H9 (cell line): Measurements from ENCODE around the gene ZNF446. TPM values are rescaled to one million over a fixed set of nuclear protein-coding genes. Genes with fewer than 3 reads are reported as not detected.

Source experiments
- DNase-seq: peaks from one replicate; pipeline ENCODE4 v3.0.0-alpha.2; 2017
- H2AFZ ChIP-seq: one replicate; pipeline ENCODE4 v1.6.1; 2013; ENCODE audit warnings: mild to moderate bottlenecking, low read length, control low read depth, moderate library complexity
- H2AK5ac ChIP-seq: 2 replicates; pipeline ENCODE4 v1.6.1; 2013; ENCODE audit warnings: low read length, control low read depth, mixed read lengths; ENCODE audit not compliant: insufficient read length
- H2BK120ac ChIP-seq: one replicate; pipeline ENCODE4 v1.6.1; 2013; ENCODE audit warnings: low read depth, mild to moderate bottlenecking, low read length, control low read depth, inconsistent platforms; ENCODE audit not compliant: poor library complexity, severe bottlenecking
- H2BK12ac ChIP-seq: 2 replicates; pipeline ENCODE4 v1.6.1; 2013; ENCODE audit warnings: low read length, control low read depth, mixed read lengths, low read depth; ENCODE audit not compliant: insufficient read length
- H2BK15ac ChIP-seq: 2 replicates; pipeline ENCODE4 v1.6.1; 2013; ENCODE audit warnings: low read depth, low read length, control low read depth
- H2BK20ac ChIP-seq: one replicate; pipeline ENCODE4 v1.6.1; 2013; ENCODE audit warnings: low read depth, mild to moderate bottlenecking, low read length, control low read depth, inconsistent platforms; ENCODE audit not compliant: poor library complexity, severe bottlenecking
- H2BK5ac ChIP-seq: 2 replicates; pipeline ENCODE4 v1.6.1; 2013; ENCODE audit warnings: low read length, control low read depth, mixed read lengths; ENCODE audit not compliant: insufficient read length
- H3K14ac ChIP-seq: 2 replicates; pipeline ENCODE4 v1.6.1; 2013; ENCODE audit warnings: low read length, control low read depth; ENCODE audit not compliant: insufficient read depth
- H3K18ac ChIP-seq: 2 replicates; pipeline ENCODE4 v1.6.1; 2013; ENCODE audit warnings: low read depth, mild to moderate bottlenecking, mixed read lengths, low read length, control low read depth; ENCODE audit not compliant: insufficient read length
- H3K23ac ChIP-seq: 2 replicates; pipeline ENCODE4 v1.6.1; 2013; ENCODE audit warnings: low read length, control low read depth, mixed read lengths, low read depth; ENCODE audit not compliant: insufficient read length
- H3K23me2 ChIP-seq: 2 replicates; pipeline ENCODE4 v1.6.1; 2013; ENCODE audit warnings: low read depth, mild to moderate bottlenecking, mixed read lengths, low read length, control low read depth; ENCODE audit not compliant: insufficient read length, poor library complexity, severe bottlenecking
- H3K27ac ChIP-seq: 2 replicates; pipeline ENCODE4 v1.5.1; 2013; ENCODE audit warnings: low read length, control low read depth, mixed read lengths, low read depth; ENCODE audit not compliant: insufficient read length
- H3K27me3 ChIP-seq: 2 replicates; pipeline ENCODE4 v1.6.1; 2013; ENCODE audit warnings: low read length, control low read depth, inconsistent platforms; ENCODE audit not compliant: insufficient read depth
- H3K4ac ChIP-seq: 2 replicates; pipeline ENCODE4 v1.6.1; 2013; ENCODE audit warnings: low read depth, mild to moderate bottlenecking, control low read depth, inconsistent platforms, low read length, moderate library complexity
- H3K4me1 ChIP-seq: 2 replicates; pipeline ENCODE4 v1.6.1; 2013; ENCODE audit warnings: low read length, control low read depth, inconsistent platforms; ENCODE audit not compliant: insufficient read depth
- H3K4me2 ChIP-seq: 2 replicates; pipeline ENCODE4 v1.6.1; 2013; ENCODE audit warnings: low read length, control low read depth, mixed read lengths; ENCODE audit not compliant: insufficient read length, insufficient read depth
- H3K56ac ChIP-seq: 2 replicates; pipeline ENCODE4 v1.6.1; 2013; ENCODE audit warnings: low read depth, mild to moderate bottlenecking, mixed read lengths, low read length, control low read depth; ENCODE audit not compliant: insufficient read length
- H3K79me1 ChIP-seq: 2 replicates; pipeline ENCODE4 v1.6.1; 2013; ENCODE audit warnings: low read depth, mild to moderate bottlenecking, moderate library complexity, low read length, control low read depth, inconsistent platforms; ENCODE audit not compliant: insufficient read depth, poor library complexity, severe bottlenecking
- H3K79me2 ChIP-seq: 2 replicates; pipeline ENCODE4 v1.6.1; 2013; ENCODE audit warnings: low read length, control low read depth, inconsistent platforms; ENCODE audit not compliant: insufficient read depth
- H3K9ac ChIP-seq: 2 replicates; pipeline ENCODE4 v1.6.1; 2013; ENCODE audit warnings: low read length, control low read depth, mixed read lengths; ENCODE audit not compliant: insufficient read length; ENCODE audit errors: extremely low read depth
- H3K9me3 ChIP-seq: one replicate; pipeline ENCODE4 v1.6.1; 2013; ENCODE audit warnings: low read depth, low read length, inconsistent platforms; ENCODE audit not compliant: control insufficient read depth
- H3T11ph ChIP-seq: one replicate; pipeline ENCODE4 v1.6.1; 2013; ENCODE audit warnings: mild to moderate bottlenecking, low read length, control low read depth, inconsistent platforms
- H4K20me1 ChIP-seq: one replicate; pipeline ENCODE4 v1.6.1; 2013; ENCODE audit not compliant: control insufficient read depth, insufficient read length, insufficient read depth
- H4K5ac ChIP-seq: 2 replicates; pipeline ENCODE4 v1.6.1; 2013; ENCODE audit warnings: low read depth, mild to moderate bottlenecking, mixed read lengths, low read length, control low read depth; ENCODE audit not compliant: insufficient read length
- H4K8ac ChIP-seq: replicated peaks from 2 replicates; pipeline ENCODE4 v1.6.1; 2013; ENCODE audit warnings: low read length, control low read depth, mixed read lengths, low read depth; ENCODE audit not compliant: insufficient read length
- H4K91ac ChIP-seq: 2 replicates; pipeline ENCODE4 v1.6.1; 2013; ENCODE audit warnings: low read depth, mild to moderate bottlenecking, moderate library complexity, mixed read lengths, low read length, control low read depth; ENCODE audit not compliant: insufficient read length
- H3K27ac Mint-ChIP-seq, 3 experiments: 2 replicates in 2 of 3; 3 replicates in 1 of 3; pipeline ENCODE4 v1.8.0; 2020 to 2021; ENCODE audit warnings: mixed read lengths in 3 of 3, mild to moderate bottlenecking in 1 of 3, moderate library complexity in 1 of 3
- H3K27me3 Mint-ChIP-seq: 2 replicates; pipeline ENCODE4 v1.8.0; 2021; ENCODE audit warnings: low read depth, mild to moderate bottlenecking, moderate library complexity, mixed read lengths
- H3K36me3 Mint-ChIP-seq, 3 experiments: 2 replicates in 2 of 3; 3 replicates in 1 of 3; pipeline ENCODE4 v1.8.0; 2020 to 2021; ENCODE audit warnings: low read depth in 3 of 3, mixed read lengths in 3 of 3; ENCODE audit not compliant: insufficient read depth in 1 of 3
- H3K4me1 Mint-ChIP-seq, 2 experiments: 2 replicates each; pipeline ENCODE4 v1.8.0; 2020; ENCODE audit warnings: mixed read lengths in 2 of 2
- H3K4me3 Mint-ChIP-seq, 2 experiments: 2 replicates in 1 of 2; 3 replicates in 1 of 2; pipeline ENCODE4 v1.8.0; 2020 to 2021; ENCODE audit warnings: mild to moderate bottlenecking in 2 of 2, mixed read lengths in 2 of 2, moderate library complexity in 1 of 2
- H3K9me3 Mint-ChIP-seq, 2 experiments: 2 replicates in 1 of 2; 3 replicates in 1 of 2; pipeline ENCODE4 v1.8.0; 2020; ENCODE audit warnings: mild to moderate bottlenecking in 2 of 2, mixed read lengths in 2 of 2, moderate library complexity in 1 of 2
- CTCF ChIP-seq: fragments of 200-600 bp; sonication (generic); conservative IDR thresholded peaks from 3 replicates; pipeline ENCODE4 v1.8.0; 2021; ENCODE audit warnings: antibody characterized with exemption, mild to moderate bottlenecking
- WGBS: extraction: QIAGEN DNeasy Blood & Tissue Kit; methylation state at CpG from one replicate; pipeline ENCODE4 v1.1.7; 2013; ENCODE audit warnings: missing lambda C conversion rate, low lambda C conversion rate, mixed read lengths; ENCODE audit not compliant: insufficient read length; ENCODE audit errors: extremely low coverage; 5-methylcytosine and 5-hydroxymethylcytosine counted together
- total RNA-seq: library from RNA; stranded (reverse); gene quantifications from 2 replicates; pipeline ENCODE4 v1.2.1, GENCODE V29; 2021

ZNF446 gene
- total RNA-seq, 1 experiment from 2014 or later: 7.6 TPM

- Histone ChIP-seq H3K56ac (no peak overlapping the region), H3K4ac (no peak overlapping the region), H3K9me3 (peaks cover 69% of the 10 kb centered on the region), H4K8ac (no peak overlapping the region), H3K4me2 (no peak overlapping the region), H3T11ph (no peak overlapping the region), H3K79me2 (no peaks in the 10 kb centered on the region), H2BK15ac (no peak overlapping the region), H3K27ac (no peak overlapping the region), H3K18ac (no peak overlapping the region), H3K4me1 (peaks cover 1% of the 10 kb centered on the region), H2BK12ac (no peak overlapping the region), H3K23ac (no peak overlapping the region), H3K14ac (no peak overlapping the region), H4K5ac (no peak overlapping the region), H2BK20ac (no peak overlapping the region), H2BK5ac (no peak overlapping the region), H3K23me2 (peaks cover 2% of the 10 kb centered on the region), H3K79me1 (no peaks in the 10 kb centered on the region), H3K27me3 (no peaks in the 10 kb centered on the region), H4K91ac (no peak overlapping the region), H2AK5ac (no peak overlapping the region), H3K9ac (no peak overlapping the region), H2BK120ac (no peak overlapping the region), H2AFZ (no peak overlapping the region), H4K20me1 (no peaks in the 10 kb centered on the region)
- Mint-ChIP-seq H3K36me3 (peaks cover 16 to 84% (median 71%) of the 10 kb centered on the region in 3 experiments), H3K27me3 (peaks cover 39% of the 10 kb centered on the region), H3K9me3 (peaks cover 92 to 96% of the 10 kb centered on the region in 2 experiments), H3K4me1 (peaks cover 0 to 3% of the 10 kb centered on the region in 2 experiments; a peak in 2 of 4 replicates), H3K27ac (no peak overlapping the region), H3K4me3 (no peak overlapping the region)
- WGBS: no CpG with 5 or more reads among the region's 2 CpGs
- no peak for DNase-seq
- TF ChIP-seq CTCF: no peak
Observed at GRCh38 chr19:58434217-58434616, 41.9 kb upstream of the ZNF446 start.
